Measurements from ENCODE around the gene ZNF333. TPM values are rescaled to one million over a fixed set of nuclear protein-coding genes. Genes with fewer than 3 reads are reported as not detected.
"Not testable (repeated sequence)": the region's sequence is repeated elsewhere in the genome, so short reads cannot be mapped to it uniquely, and the experiment has no call there.

The ZNF333 gene
- total RNA-seq, 2 experiments from 2014 or later, result 11.7 to 12.7 TPM

- POLR2A ChIA-PET, result no interaction called here
- CTCF ChIA-PET, result no interaction called here
- Mint-ChIP-seq H3K27ac (no peak overlapping the region), H3K9me3 (ENCODE audit: low read depth) (no peaks in the 10 kb centered on the region), H3K27me3 (peaks cover 6% of the 10 kb centered on the region), H3K4me1 (no peaks in the 10 kb centered on the region), H3K36me3 (ENCODE audit: low read depth) (peaks cover 3% of the 10 kb centered on the region), H3K4me3 (no peak overlapping the region)
- intact Hi-C loops (cut with DNase I, micrococcal nuclease), result loop anchor here in 1 of 2 experiments (5.0 kb wide), 1 partner anchor 372 kb away; no protein-coding TSS in a partner anchor
- no peak for ATAC-seq
- DNase-seq, result no peak
These were observed 79.4 kb downstream of the ZNF333 start for GRCh38 chr19:14769201-14769600.

GRCh38 chr19:14770136-14770535 is 80.3 kb downstream of the ZNF333 start:
- no peak for DNase-seq
- peaks cover 3% of the 10 kb centered on the region for H3K36me3 Mint-ChIP-seq (ENCODE audit: low read depth)
- ChIA-PET POLR2A (no interaction called here), CTCF (no interaction called here)
- H3K27ac Mint-ChIP-seq, result no peak overlapping the region
- intact Hi-C loops (cut with DNase I, micrococcal nuclease), result no loop called here
- no peaks in the 10 kb centered on the region for H3K4me1 Mint-ChIP-seq
- no peak overlapping the region for H3K4me3 Mint-ChIP-seq
- ATAC-seq, result no peak
- peaks cover 5% of the 10 kb centered on the region for H3K27me3 Mint-ChIP-seq
- H3K9me3 Mint-ChIP-seq (ENCODE audit: low read depth), result no peaks in the 10 kb centered on the region

- CTCF ChIA-PET, result interaction anchor here (0.6 to 0.8 kb wide), 2 partner anchors 86 to 198 kb away, joined by 3 read pairs; no protein-coding TSS in a partner anchor
- no peaks in the 10 kb centered on the region for H3K9me3 Mint-ChIP-seq (ENCODE audit: low read depth)
- POLR2A ChIA-PET, result no interaction called here
- no peaks in the 10 kb centered on the region for H3K36me3 Mint-ChIP-seq (ENCODE audit: low read depth)
- H3K27me3 Mint-ChIP-seq, result peaks cover 13% of the 10 kb centered on the region
- no peak overlapping the region for H3K4me3 Mint-ChIP-seq
- DNase-seq (no peak), ATAC-seq (no peak)
- no peak overlapping the region for H3K27ac Mint-ChIP-seq
- peaks cover 5% of the 10 kb centered on the region for H3K4me1 Mint-ChIP-seq
- intact Hi-C loops (cut with DNase I, micrococcal nuclease), result no loop called here
These were observed 81.3 kb downstream of the ZNF333 start for GRCh38 chr19:14770944-14771839.

GRCh38 chr19:14772467-14772866 is 82.6 kb downstream of the ZNF333 start:
- Mint-ChIP-seq H3K4me1 (peaks cover 11% of the 10 kb centered on the region), H3K27me3 (peaks cover 23% of the 10 kb centered on the region), H3K36me3 (ENCODE audit: low read depth) (no peaks in the 10 kb centered on the region), H3K4me3 (no peak overlapping the region), H3K27ac (no peak overlapping the region), H3K9me3 (ENCODE audit: low read depth) (no peaks in the 10 kb centered on the region)
- CTCF ChIA-PET, result no interaction called here
- intact Hi-C loops (cut with DNase I, micrococcal nuclease), result no loop called here
- ATAC-seq (no peak), DNase-seq (no peak)
- POLR2A ChIA-PET, result no interaction called here

- intact Hi-C loops (cut with DNase I, micrococcal nuclease), result no loop called here
- Mint-ChIP-seq H3K9me3 (ENCODE audit: low read depth) (no peaks in the 10 kb centered on the region), H3K27me3 (peaks cover 28% of the 10 kb centered on the region), H3K4me3 (no peak overlapping the region), H3K36me3 (ENCODE audit: low read depth) (no peaks in the 10 kb centered on the region), H3K27ac (no peak overlapping the region), H3K4me1 (peaks cover 11% of the 10 kb centered on the region)
- ChIA-PET CTCF (no interaction called here), POLR2A (no interaction called here)
- ATAC-seq, result no peak
- DNase-seq, result no peak
These were observed 83.1 kb downstream of the ZNF333 start for GRCh38 chr19:14772995-14773394.

- ATAC-seq; DNase-seq; H3K36me3 Mint-ChIP-seq (ENCODE audit: low read depth); CTCF ChIA-PET; intact Hi-C loops (cut with DNase I, micrococcal nuclease); H3K9me3 Mint-ChIP-seq (ENCODE audit: low read depth); POLR2A ChIA-PET; H3K4me3 Mint-ChIP-seq; H3K27ac Mint-ChIP-seq: not testable (repeated sequence)
- Mint-ChIP-seq H3K4me1 (peaks cover 11% of the 10 kb centered on the region), H3K27me3 (peaks cover 32% of the 10 kb centered on the region)
These were observed 83.9 kb downstream of the ZNF333 start for GRCh38 chr19:14773722-14774121.

- intact Hi-C loops (cut with DNase I, micrococcal nuclease), result no loop called here
- no peaks in the 10 kb centered on the region for H3K9me3 Mint-ChIP-seq (ENCODE audit: low read depth)
- CTCF ChIA-PET, result no interaction called here
- no peak overlapping the region for H3K27ac Mint-ChIP-seq
- no peaks in the 10 kb centered on the region for H3K36me3 Mint-ChIP-seq (ENCODE audit: low read depth)
- H3K4me3 Mint-ChIP-seq, result no peak overlapping the region
- peaks cover 11% of the 10 kb centered on the region for H3K4me1 Mint-ChIP-seq
- H3K27me3 Mint-ChIP-seq, result peaks cover 34% of the 10 kb centered on the region
- POLR2A ChIA-PET, result no interaction called here
- no peak for ATAC-seq
- DNase-seq, result no peak
These were observed 84.5 kb downstream of the ZNF333 start for GRCh38 chr19:14774373-14774772.

GRCh38 chr19:14775326-14775725 is 85.5 kb downstream of the ZNF333 start:
- ATAC-seq; H3K9me3 Mint-ChIP-seq (ENCODE audit: low read depth); DNase-seq; H3K27ac Mint-ChIP-seq; intact Hi-C loops (cut with DNase I, micrococcal nuclease); H3K36me3 Mint-ChIP-seq (ENCODE audit: low read depth); H3K4me3 Mint-ChIP-seq: not testable (repeated sequence)
- Mint-ChIP-seq H3K27me3 (peaks cover 33% of the 10 kb centered on the region), H3K4me1 (peaks cover 11% of the 10 kb centered on the region)
- POLR2A ChIA-PET, result interaction anchor here (0.6 kb wide), 1 partner anchor 14 kb away, joined by 5 read pairs; no protein-coding TSS in a partner anchor
- CTCF ChIA-PET, result interaction anchor here (0.8 kb wide), 1 partner anchor 626 kb away, joined by 4 read pairs; no protein-coding TSS in a partner anchor

GRCh38 chr19:14775869-14776586 is 86.2 kb downstream of the ZNF333 start:
- Mint-ChIP-seq H3K27ac (no peak overlapping the region), H3K9me3 (ENCODE audit: low read depth) (no peaks in the 10 kb centered on the region), H3K36me3 (ENCODE audit: low read depth) (no peaks in the 10 kb centered on the region), H3K4me3 (peak overlapping the region; percentile 32), H3K27me3 (peaks cover 33% of the 10 kb centered on the region), H3K4me1 (peaks cover 11% of the 10 kb centered on the region)
- intact Hi-C loops (cut with DNase I, micrococcal nuclease), result no loop called here
- ChIA-PET CTCF (interaction anchor here (0.6 to 1.5 kb wide), 3 partner anchors 10 to 1378 kb away, joined by 3 to 5 read pairs (median 4); no protein-coding TSS in a partner anchor), POLR2A (interaction anchor here (0.6 kb wide), 1 partner anchor 15 kb away, joined by 5 read pairs; no protein-coding TSS in a partner anchor)
- DNase-seq (no peak), ATAC-seq (no peak)

GRCh38 chr19:14777645-14778044 is 87.8 kb downstream of the ZNF333 start:
- CTCF ChIA-PET, result interaction anchor here (1.0 to 1.5 kb wide), 2 partner anchors 9 to 91 kb away, joined by 3 to 5 read pairs; no protein-coding TSS in a partner anchor

GRCh38 chr19:14778110-14778845 is 88.4 kb downstream of the ZNF333 start, which contains the start of gene ADGRE2:
TSS of gene ADGRE2 (minus strand) at chr19:14778560. CDS start at chr19:14776756, 1,804 bp downstream.
- H3K4me3 Mint-ChIP-seq, result not testable (repeated sequence)
- peaks cover 35% of the 10 kb centered on the region for H3K27me3 Mint-ChIP-seq

More at GRCh38 chr19:14777645-14778044, 87.8 kb downstream of the ZNF333 start:
- ATAC-seq; H3K27ac Mint-ChIP-seq; H3K4me3 Mint-ChIP-seq; DNase-seq; POLR2A ChIA-PET; intact Hi-C loops (cut with DNase I, micrococcal nuclease); H3K36me3 Mint-ChIP-seq (ENCODE audit: low read depth); H3K9me3 Mint-ChIP-seq (ENCODE audit: low read depth): not testable (repeated sequence)
- peaks cover 11% of the 10 kb centered on the region for H3K4me1 Mint-ChIP-seq
- H3K27me3 Mint-ChIP-seq, result peaks cover 33% of the 10 kb centered on the region

More at GRCh38 chr19:14778110-14778845, 88.4 kb downstream of the ZNF333 start, which contains the start of gene ADGRE2:
- H3K36me3 Mint-ChIP-seq (ENCODE audit: low read depth); ATAC-seq; intact Hi-C loops (cut with DNase I, micrococcal nuclease); H3K9me3 Mint-ChIP-seq (ENCODE audit: low read depth); H3K27ac Mint-ChIP-seq; DNase-seq: not testable (repeated sequence)
- peaks cover 11% of the 10 kb centered on the region for H3K4me1 Mint-ChIP-seq
- ChIA-PET POLR2A (interaction anchor here (0.6 kb wide), 1 partner anchor 122 kb away, joined by 3 read pairs; no protein-coding TSS in a partner anchor), CTCF (interaction anchor here (1.0 kb wide), 1 partner anchor 91 kb away, joined by 3 read pairs; no protein-coding TSS in a partner anchor)
